Fibroblast of upper back skin (primary cell): ENCODE data around the gene WWOX.

Experiments
- DNase-seq: peaks from one replicate; pipeline ENCODE4 v3.0.0-alpha.2; 2013

WWOX gene

DNA sequence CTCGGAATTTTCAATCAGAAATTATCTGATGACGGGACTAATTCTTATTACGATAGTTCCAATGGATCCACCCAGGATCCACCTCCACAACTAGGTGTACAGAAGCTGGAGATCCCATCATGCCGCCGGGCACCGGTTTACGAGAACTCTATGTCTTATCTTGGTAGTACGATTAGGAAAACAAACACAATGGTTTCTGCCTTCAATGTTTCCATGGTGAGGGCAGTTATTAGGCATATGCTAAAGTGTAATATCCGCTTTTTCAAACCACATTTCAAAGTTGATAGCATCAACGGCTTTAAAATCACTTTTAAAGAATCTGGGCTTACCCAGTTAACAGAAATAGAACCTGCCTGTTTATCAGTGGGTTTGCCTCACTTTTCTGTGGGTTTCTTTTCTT, 795.4 kb downstream of the WWOX start:
- DNase-seq = no peak

DNA sequence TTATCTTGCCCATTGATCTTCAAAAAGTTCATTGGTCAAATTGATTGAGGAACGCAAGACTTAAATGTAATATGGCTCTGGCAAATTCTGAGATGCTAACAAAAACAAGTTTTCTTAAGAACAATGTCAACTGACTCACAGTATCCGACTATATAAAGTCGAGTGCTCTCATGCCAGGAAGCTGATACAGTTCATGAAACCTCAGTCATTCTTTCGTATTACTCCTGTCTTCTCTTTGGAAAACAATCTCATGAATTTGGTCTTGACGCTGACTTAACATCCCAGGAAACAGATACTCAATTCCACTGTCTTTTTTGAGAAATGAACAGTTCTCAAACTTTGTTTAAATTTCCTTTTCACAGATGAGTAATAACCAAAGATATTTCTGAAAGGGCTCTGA, 796.2 kb downstream of the WWOX start:
- no peak for DNase-seq

DNA sequence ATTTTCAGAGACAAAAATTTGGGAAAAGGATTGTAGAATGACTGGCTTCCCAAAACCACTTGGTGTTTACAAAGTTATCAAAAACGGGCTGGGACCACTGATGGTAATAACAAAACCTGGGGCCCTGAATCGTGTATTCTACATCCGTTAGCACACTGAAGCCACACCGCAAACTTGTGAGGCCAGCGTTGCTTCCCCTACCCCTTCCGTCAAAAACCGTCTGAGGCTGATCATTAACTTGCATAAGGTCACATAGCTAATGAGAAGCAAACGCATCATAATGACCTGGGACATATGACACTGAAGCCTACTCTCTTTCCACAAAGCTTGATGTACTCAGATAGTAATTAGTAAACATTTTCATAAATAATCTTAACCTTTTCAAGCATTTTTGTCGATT, 796.8 kb downstream of the WWOX start:
- no peak for DNase-seq

DNA sequence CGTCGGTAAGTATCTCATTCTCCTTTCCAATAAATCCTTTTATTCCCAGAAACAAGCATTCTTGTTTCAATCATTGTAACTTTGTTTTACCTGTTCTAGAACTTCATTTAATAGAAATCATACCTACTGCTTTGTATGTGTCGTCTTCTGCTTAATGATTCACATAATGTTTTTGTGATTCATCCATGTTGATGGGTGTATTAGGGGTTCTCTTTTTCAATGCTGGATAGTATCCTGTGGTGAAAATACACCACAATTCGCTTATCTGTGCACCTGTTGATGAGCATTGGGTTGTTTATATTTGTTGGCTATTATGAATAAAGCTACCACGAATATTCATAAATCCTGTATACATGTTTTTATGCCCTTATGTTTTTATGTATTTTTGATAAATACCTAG, 797.8 kb downstream of the WWOX start:
- no peak for DNase-seq

DNA sequence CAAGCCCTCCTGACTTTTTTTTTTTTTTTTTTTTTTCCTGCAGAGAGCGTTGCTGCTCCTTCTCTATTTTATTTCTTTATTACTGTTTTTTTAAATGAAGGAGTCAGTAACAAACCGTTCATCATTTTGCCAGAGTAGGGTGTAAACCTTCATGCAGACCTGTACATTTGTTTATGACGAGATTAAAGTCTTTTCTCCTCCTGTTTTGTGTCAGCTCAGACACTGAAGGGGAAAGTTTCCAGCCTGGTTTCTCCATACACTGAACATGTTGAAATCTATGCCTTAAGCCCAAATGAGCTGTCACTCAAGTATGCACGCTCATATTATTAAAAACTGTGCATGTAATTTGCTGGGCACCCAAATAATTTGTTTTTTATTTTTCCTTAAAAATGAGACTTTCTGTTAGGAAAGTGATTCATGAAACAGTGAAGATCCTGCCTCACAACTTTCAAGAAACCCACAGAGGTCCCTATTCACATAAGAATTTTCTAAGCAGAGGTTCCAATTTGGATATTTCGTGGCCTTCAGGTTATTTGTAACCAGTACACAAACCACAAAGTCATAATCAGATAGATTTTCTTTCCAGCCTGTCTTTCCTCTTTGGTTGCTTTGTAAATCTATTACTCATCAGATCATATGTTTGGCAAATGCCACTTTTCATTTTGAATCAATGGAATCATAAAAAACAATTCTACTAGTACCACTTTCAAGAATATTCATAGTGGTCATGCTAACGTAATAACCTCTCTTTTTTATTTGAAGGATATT, 800.8 kb downstream of the WWOX start:
- DNase-seq = no peak

DNA sequence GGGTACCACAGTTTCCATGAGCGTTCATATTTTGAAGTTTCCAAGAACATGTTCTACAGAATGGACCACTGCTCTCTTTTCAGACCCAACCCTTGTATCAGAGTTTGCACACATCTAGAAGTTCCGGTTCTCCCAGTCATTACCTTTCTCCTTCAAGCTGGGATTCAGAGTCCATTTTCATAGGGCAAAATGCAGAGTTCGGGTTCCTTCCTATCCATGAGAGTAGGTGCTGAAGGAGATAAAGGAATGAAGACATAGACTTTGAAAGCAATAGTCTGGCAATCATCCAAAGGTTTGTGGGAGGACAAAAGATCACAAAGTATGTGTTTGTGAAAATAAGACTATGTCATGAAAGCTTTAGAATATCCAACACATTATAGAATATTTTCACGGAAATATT, 801.5 kb downstream of the WWOX start:
- no peak for DNase-seq

DNA sequence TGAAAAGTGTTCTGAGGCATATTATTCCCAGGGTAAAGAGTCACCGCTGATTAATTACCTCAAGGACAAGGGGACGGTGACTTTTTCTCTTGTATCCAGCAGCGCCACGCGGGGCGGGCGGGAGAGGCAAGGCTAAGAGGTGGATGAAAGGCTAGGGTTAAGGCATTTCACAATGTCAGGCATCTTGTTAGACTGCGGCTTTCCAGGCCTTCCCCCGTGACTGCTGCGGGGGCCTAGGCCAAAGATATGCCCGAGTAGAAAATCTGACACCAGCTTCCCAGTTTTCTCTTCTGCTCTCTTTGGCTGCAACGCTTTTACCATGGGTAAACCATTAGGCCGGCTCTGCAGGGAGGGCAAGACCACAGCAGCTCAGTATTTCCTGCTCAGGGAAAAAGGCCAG, 802.9 kb downstream of the WWOX start:
- DNase-seq = no peak

DNA sequence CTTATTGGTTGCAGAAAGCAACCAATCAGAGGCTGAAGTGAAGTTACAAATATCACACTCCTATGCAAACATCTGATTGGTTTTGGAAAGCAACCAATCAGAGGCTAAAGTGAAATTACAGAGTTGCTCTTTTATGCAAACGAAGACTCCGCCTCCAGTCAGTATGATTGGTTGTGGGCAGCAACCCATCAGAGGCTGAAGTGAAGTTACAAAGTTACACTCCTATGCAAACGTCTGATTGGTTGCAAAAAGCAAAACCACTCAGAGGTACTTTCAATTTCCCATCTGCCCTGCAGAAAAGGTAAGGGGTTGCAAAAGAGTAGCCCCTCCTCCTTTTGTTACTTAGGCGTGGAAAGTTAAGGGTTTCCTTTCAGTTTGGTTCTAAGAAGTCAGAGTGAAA, 803.8 kb downstream of the WWOX start:
- DNase-seq = no peak

DNA sequence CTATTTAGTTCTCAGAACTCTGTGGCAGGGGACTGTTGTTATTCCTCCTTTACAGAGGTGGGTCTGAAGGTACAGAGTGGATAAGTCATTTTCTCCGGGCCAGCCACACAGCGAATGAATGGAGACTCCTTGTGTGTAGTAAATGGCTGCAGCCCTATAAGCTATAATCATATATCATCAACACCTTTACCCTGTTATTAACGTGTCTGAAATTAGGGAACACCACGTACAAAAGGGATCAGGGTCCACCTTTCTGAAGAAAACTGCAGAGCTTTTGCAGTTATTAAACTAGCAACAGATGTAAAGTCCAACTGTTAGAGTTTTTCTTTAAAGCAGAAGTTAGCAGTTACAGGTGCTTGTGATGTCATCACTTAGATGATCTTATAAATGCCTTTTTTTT, 804.4 kb downstream of the WWOX start:
- DNase-seq = no peak

DNA sequence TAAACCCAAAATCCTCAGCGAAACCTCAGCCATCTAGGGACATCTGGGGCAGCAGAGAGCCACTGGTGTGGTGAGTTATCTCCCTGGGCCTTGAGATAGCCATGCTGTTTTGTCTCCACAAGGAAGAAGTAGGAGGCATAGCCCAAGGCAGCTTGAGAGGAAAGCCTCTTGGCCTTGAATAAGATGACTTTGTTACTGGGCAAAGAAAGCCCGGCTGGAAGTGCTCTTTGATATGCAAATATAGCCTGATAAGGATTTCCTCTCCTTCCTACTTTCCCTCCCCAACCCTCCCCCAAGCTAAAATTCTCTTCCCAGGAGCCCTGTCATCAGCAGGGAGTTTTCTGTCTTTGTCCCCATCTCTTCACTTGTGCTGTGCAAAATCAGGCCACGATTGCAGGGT, 806.7 kb downstream of the WWOX start:
- no peak for DNase-seq

DNA sequence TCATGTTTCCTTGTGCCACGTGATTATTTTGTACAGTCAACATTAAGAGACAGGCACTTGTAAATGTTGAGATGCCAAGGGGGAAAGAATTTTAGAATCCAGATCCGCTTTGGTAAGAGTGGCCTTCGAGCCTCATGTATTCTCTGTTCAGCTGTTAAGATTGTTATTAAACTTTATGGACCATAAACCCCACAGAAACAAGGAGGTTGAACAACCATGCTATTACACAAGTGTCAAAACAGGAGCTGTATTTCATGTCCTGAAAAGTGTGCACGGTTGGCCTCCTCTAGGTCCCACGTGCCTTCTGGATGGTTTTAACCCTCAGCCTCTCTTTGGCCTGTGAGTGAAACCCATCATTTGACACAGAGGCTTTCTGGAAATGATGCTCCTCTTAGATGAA, 809.8 kb downstream of the WWOX start:
- no peak for DNase-seq

DNA sequence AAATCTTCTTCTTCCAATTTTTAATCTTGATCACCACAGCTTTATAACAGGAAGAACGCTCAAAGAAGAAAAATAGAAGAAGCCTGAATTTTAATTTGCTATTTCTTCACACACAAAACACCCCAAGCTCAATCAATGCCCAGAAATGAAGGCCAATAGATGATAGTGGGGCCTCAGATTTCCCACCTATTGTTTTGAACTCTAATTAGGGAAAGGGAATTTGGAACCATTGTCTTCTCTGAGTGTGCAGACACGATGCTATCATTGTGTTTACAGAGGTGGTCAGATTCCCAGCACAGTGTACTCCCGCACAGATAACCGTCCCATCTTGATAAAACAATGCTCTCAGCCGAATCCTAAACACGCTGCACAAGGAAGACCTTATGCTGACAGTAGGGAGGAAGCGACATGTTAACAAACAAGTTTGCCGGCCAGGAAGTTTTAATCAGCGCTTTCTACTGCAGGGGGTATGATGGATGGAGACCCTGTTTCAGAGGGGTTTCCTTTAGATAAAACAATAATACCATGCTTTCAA, 816.4 kb downstream of the WWOX start:
- DNase-seq = no peak

DNA sequence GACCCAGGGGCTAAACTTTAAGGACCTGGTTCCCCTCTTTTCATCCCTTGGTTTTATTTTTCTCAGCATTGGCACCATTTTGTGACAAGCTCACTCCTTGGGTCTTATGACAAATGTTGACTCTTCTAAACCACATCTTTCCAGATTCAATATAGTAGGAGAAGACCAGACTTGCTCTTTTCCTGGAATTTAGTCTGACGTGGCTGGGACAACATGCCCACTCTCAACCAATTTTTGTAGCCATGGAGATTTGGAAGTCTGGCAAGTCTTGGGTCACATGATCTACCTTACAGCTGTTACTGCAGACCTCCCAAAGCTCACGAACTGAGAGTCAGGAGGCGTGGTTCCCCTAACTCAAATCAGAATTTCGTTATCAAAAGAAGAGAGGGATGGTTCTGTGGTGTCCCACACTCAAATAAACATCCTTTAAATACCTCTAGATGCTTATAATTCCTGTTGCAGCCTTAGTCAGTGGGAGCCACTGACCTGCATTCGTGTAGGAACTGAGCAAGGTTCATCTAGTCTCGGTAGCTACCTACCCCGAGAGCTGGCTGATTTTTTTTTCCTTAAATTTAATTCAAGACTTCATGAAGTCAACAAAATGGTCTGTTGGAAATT, 817.6 kb downstream of the WWOX start:
- DNase-seq = no peak

DNA sequence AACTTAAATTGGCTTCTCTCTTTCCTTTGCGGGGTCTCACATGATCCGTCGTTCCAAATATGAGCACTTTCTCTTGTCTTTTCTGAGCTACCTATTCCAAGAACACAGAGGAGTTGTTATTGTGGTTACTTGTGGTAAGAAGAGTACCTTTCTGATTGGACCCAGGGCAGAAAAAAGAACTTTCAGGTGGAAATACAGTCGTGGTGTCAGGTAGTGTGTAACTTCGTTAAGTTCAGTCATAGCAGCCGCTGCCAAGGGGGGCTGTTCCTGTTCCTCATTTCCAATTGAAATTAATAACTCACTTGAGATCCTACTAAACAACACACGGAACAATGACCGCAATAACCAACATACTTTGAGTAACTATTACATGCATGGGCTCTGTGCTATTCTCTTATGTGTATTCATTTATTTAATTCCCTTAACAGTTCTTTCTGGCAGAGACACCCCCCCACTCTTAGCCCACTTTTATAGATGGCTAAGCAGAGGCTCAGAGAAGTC, 819.4 kb downstream of the WWOX start:
- no peak for DNase-seq

DNA sequence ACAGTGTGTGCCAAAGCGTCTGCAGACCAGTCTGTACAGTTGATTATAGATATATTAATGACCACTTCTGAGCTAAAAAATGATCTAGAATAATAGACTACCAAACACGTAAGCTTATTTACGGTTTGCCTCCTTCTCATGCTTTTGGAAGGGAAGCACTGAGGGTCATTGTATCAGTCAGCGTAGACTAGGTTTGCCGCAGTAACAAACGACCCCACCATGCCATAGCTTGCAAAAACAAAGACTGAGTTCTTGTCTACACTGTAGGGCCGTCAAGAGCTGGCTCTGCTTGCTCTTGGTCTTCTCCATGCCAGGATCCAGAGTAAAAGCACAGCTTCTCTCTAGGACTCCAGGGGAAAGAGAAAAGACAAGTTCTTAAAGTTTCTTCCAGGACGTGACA, 820.4 kb downstream of the WWOX start:
- DNase-seq = no peak

DNA sequence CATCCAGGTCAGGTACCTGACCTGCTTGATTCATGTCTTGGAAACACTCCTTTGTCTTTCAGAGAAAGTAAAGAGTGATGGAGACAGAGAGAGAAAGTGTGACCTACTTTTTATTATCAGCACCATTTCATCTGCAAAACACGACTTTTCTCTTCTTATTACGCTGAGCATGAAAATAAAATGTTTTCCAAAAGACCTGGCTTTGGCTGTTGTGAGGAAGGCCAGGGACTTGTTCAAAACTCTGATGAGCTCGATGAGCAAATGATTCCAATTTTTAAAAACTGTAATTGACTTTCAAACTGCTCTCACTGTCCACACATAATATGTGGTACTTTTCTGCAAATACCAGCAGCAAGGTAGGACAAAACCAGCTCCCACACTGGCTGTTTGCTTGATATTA, 821.2 kb downstream of the WWOX start:
- no peak for DNase-seq

DNA sequence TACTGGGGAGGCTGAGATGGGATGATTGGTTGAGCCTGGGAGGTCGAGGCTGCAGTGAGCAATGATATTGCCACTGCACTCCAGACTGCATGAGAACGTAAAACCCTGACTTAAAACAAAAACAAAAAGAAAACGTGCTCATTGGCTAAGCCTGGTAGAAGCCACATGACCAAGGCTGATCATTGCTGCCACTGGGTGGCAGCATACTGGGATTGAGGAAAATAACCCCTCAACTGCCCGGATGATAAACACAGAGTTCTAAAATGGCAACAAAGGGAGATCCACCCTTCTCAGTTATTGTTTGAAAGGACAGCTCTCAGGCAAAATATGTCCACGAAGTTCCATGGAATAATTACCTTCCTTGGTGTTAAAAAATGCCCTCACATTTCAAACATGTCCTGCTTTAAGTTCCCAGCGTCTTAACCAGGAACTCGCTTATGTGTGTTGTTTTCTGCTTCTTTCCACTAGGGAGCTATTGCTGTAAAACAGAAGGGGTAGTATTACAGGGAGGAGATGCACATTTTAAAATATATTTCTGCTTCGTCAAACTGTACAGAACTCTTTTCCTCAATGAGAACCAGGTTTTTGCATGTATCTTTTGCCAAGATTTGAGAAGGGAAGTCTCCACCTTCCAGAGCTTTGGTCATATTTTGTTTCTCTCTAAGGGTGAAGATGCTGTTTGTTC, 825.8 kb downstream of the WWOX start:
- DNase-seq = no peak

DNA sequence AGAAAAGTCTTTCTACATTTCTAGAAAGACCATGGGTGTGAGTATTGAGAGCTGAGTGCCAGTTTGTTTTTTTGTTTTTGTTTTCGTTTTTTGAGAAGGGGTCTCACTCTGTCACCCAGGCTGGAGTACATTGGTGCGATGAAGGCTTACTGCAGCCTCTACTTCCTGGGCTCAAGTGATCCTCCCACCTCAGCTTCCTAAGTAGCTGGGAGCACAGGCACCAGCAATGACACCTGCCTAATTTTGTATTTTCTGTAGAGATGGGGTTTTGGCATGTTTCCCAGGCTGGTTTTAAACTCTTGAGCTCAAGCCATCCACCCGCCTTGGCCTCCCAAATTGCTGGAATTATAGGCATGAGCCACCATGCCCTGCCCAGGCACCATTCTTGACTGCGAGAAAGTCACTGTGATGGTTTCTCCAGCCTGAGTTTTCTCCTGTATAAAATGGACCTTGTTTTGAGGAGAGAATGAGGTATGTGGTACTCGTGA, 827.3 kb downstream of the WWOX start:
- DNase-seq = no peak

DNA sequence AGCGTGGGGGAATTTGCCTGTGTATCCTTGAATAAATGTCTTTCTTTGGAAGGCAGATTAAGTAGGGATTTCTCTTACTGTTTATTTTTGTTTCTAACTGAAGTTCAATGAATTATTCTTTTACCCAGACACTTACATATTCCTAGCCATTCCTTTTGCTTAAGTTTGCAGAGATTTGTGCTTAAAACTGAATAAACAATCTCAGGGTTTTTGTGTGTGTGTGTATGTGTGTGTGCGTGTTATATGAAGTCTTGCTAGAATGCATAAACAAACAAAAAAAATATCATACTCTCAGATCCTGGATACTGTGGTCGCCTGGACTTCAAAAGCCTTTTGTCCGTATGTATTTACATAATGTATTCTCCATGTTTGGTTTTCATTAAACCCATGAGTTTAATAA, 828.3 kb downstream of the WWOX start:
- no peak for DNase-seq

DNA sequence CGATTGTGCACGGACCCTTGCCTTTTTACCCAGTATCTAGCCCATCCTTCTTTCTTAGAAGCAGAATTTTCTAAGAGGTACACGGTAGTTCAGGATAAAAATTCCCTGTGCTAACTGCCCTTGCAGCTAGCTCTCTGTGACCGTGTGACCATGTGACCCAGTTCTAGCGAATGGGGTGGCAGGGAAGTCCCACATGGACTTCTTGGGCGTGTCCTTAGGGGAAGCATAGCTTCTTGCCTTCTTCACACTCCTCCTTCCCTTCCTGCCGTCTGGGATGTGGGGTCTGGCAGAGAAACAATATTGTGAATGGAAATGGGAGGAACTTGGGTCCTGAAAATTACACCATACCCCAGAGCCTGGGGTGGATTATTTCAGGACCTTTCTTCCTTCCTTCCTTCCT, 830.4 kb downstream of the WWOX start:
- DNase-seq = no peak

DNA sequence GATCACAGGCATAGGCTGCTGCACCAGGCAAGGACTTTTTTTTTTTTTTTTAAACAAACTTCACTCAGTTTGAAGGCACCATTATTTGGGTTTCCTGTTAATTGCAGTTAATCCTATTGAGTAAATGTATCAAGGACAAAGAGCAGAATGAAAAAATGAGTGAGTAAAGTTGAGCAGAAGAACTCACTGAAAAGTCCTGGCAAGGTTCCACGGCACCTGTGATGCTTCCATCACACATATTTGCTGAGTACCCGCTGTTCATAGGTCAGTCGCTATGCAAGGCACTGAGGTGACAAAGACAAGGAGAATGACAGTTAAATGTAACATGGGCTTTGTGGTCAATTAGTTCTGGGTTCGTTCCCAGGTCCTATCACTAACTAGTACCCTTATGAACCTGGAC, 831.1 kb downstream of the WWOX start:
- no peak for DNase-seq

DNA sequence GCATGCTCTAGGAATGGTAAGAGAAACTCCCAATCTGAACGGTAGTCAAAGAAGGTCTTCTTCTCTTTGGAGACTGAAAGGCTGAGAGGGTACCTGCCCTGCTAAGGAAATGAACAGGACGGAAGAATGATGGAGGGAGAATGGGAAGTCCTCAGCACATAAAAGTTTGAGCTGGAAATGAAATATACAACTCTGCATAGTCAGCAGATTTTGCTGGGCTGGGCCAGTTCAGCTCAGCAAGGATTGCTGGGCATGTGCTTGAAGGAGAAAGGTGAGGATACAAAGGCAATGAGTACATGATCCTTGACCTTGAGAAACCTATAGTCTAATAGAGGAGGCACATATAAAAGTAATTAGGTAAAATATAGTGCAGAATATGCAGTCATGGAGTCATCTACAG, 831.8 kb downstream of the WWOX start:
- DNase-seq = no peak

DNA sequence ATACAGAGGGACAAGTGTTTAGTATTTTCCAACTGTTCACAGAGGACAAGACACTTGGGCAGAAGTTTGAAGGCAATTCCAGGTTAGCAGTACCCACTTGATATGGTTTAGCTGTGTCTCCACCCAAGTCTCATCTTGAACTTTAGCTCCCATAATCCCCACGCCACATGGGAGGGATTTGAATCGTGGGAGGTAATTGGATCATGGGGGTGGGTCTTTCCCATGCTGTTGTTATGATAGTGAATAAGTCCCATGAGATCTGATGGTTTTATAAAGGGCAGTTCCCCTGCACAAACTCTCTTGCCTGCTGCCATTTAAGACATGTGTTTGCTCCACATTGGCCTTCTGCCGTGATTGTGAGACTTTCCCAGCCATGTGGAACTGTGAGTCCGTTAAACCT, 832.2 kb downstream of the WWOX start:
- DNase-seq = no peak
